HepG2 (cell line): Measurements from ENCODE around the gene TTC23. TPM values are rescaled to one million over a fixed set of nuclear protein-coding genes. Genes with fewer than 3 reads are reported as not detected.

Experiments
- ATF1 ChIP-seq: IDR thresholded peaks from 2 replicates; pipeline ENCODE4 v1.6.1; 2016; ENCODE audit warnings: mild to moderate bottlenecking, control low read depth
- E2F2 ChIP-seq: sonication (generic); formaldehyde crosslinking; IDR thresholded peaks from 2 replicates; pipeline ENCODE4 v1.4.0; 2020; ENCODE audit warnings: missing genetic modification reagents, borderline replicate concordance
- ELK4 ChIP-seq: sonication (generic); formaldehyde crosslinking; IDR thresholded peaks from 2 replicates; pipeline ENCODE4 v1.9.0; 2021; ENCODE audit warnings: missing genetic modification reagents, borderline replicate concordance
- GFI1 ChIP-seq: sonication (generic); formaldehyde crosslinking; IDR thresholded peaks from 2 replicates; pipeline ENCODE4 v1.5.0; 2020; ENCODE audit warnings: missing genetic modification reagents, mild to moderate bottlenecking, borderline replicate concordance
- MLLT10 ChIP-seq: sonication (generic); formaldehyde crosslinking; IDR thresholded peaks from 2 replicates; pipeline ENCODE4 v1.4.0; 2020; ENCODE audit warnings: missing genetic modification reagents
- PBX2 ChIP-seq: IDR thresholded peaks from 2 replicates; pipeline ENCODE4 v1.6.1; 2016; ENCODE audit warnings: control low read depth
- PPARG ChIP-seq: conservative IDR thresholded peaks from 2 replicates; pipeline ENCODE4 v1.6.1; 2016; ENCODE audit warnings: missing biosample characterization, missing genetic modification reagents
- SP140L ChIP-seq: sonication (generic); formaldehyde crosslinking; IDR thresholded peaks from 2 replicates; pipeline ENCODE4 v1.4.0; 2020; ENCODE audit warnings: missing genetic modification reagents, borderline replicate concordance
- SP2 ChIP-seq: sonication (generic); formaldehyde crosslinking; IDR thresholded peaks from 2 replicates; pipeline ENCODE4 v1.5.1; 2020; ENCODE audit warnings: mild to moderate bottlenecking, missing genetic modification reagents
- TMF1 ChIP-seq: sonication (generic); formaldehyde crosslinking; IDR thresholded peaks from 2 replicates; pipeline ENCODE4 v1.8.1; 2022; ENCODE audit warnings: low read depth, missing genetic modification reagents
- ZBTB40 ChIP-seq, 2 experiments: fragments of 450-650 bp in 1 of 2; sonication (generic) in 1 of 2; formaldehyde crosslinking in 1 of 2; IDR thresholded peaks; 2 replicates each; pipeline versions ENCODE4 v1.6.1 to v1.8.0; 2016 to 2022; ENCODE audit warnings: antibody characterized with exemption in 1 of 2, mild to moderate bottlenecking in 1 of 2, missing genetic modification reagents in 1 of 2
- ZMYM4 ChIP-seq: sonication (generic); formaldehyde crosslinking; IDR thresholded peaks from 2 replicates; pipeline ENCODE4 v1.8.1; 2023; ENCODE audit warnings: mild to moderate bottlenecking, missing genetic modification reagents
- ZNF3 ChIP-seq: IDR thresholded peaks from 2 replicates; pipeline ENCODE4 v1.7.0; 2017; ENCODE audit warnings: inconsistent platforms
- ZNF710 ChIP-seq: sonication (generic); formaldehyde crosslinking; IDR thresholded peaks from 2 replicates; pipeline ENCODE4 v1.5.0; 2020; ENCODE audit warnings: mild to moderate bottlenecking, missing genetic modification reagents, borderline replicate concordance
- ZNF720 ChIP-seq: sonication (generic); formaldehyde crosslinking; IDR thresholded peaks from 2 replicates; pipeline ENCODE4 v1.4.0; 2020; ENCODE audit warnings: missing genetic modification reagents
- polyA plus RNA-seq, 8 experiments: library from polyadenylated mRNA; depleted of rRNA in 3 of 8; stranded (reverse) in 7 of 8; unstranded in 1 of 8; fragments of >200 nt; fragmentation: Illumina TruSeq in 4 of 8; extraction: Trizol in 4 of 8; gene quantifications; 2 replicates each; pipeline versions ENCODE4 v1.2.1 to v1.2.3, GENCODE V29; 2011 to 2016; ENCODE audit warnings: low read depth in 4 of 8, missing spikeins in 1 of 8, mixed read lengths in 1 of 8; ENCODE audit not compliant: insufficient read depth in 1 of 8
- total RNA-seq, 5 experiments: library from RNA; depleted of rRNA; stranded (reverse); fragments of >200 nt; fragmentation: Illumina TruSeq; extraction: Trizol; gene quantifications; 2 replicates each; pipeline ENCODE4 v1.2.3, GENCODE V29; 2016; ENCODE audit warnings: low read depth in 1 of 5

The TTC23 gene
- total and polyA plus RNA-seq, 2 of the 13 experiments (the other 11 are each of a cell fraction or from before 2014, with no cell fraction given), result 1.6 to 11.7 TPM

- TF ChIP-seq E2F2, result no peak
- TF ChIP-seq MLLT10 (CRISPR knock-in tag), result no peak
- peak; percentile 80 for TF ChIP-seq PBX2 (CRISPR knock-in tag)
- TF ChIP-seq GFI1 (CRISPR knock-in tag), result 0 out of 2 replicates have a peak, but pooled peaks have one; percentile 23
- no peak for TF ChIP-seq PPARG (CRISPR knock-in tag)
- no peak for TF ChIP-seq ELK4
- TF ChIP-seq TMF1 (CRISPR knock-in tag), result no peak
- no peak for TF ChIP-seq SP140L (CRISPR knock-in tag)
- no peak for TF ChIP-seq ZNF720 (CRISPR knock-in tag)
- no peak for TF ChIP-seq ZNF710 (CRISPR knock-in tag)
- peak; percentile 75 for TF ChIP-seq SP2 (CRISPR knock-in tag)
- no peak for TF ChIP-seq ZNF3 (CRISPR knock-in tag)
- peak; percentile 67 for TF ChIP-seq ATF1 (CRISPR knock-in tag)
- TF ChIP-seq ZBTB40 (IDR thresholded peaks at IDR 0.05), result no peak
- no peak for TF ChIP-seq ZBTB40 (CRISPR knock-in tag; IDR thresholded peaks at IDR 0.05)
- 0 out of 2 replicates have a peak, but pooled peaks have one; percentile 26 for TF ChIP-seq ZMYM4
These were observed at the start of gene TTC23 (continued) for GRCh38 chr15:99249270-99249841.
